ENCODE results near the gene TBKBP1.

The TBKBP1 gene

GRCh38 chr17:47716375-47716774 lies 22.4 kb downstream of the TBKBP1 start:
- DNase-seq, result no peak

- DNase-seq, result peak; percentile 65
Measured at GRCh38 chr17:47717261-47717697, 23.3 kb downstream of the TBKBP1 start.

GRCh38 chr17:47717979-47718621 lies 24.1 kb downstream of the TBKBP1 start:
- DNase-seq, result no peak

GRCh38 chr17:47718634-47719405 lies 24.9 kb downstream of the TBKBP1 start:
- DNase-seq, result no peak

GRCh38 chr17:47719411-47720152 lies 25.6 kb downstream of the TBKBP1 start:
- peak; percentile 92 for DNase-seq

GRCh38 chr17:47720196-47720595 lies 26.2 kb downstream of the TBKBP1 start:
- no peak for DNase-seq

- peak; percentile 98 for DNase-seq
Measured at GRCh38 chr17:47720754-47721533, 27.0 kb downstream of the TBKBP1 start.

GRCh38 chr17:47721725-47722124 lies 27.8 kb downstream of the TBKBP1 start:
- no peak for DNase-seq

- no peak for DNase-seq
Measured at GRCh38 chr17:47724705-47725104, 30.7 kb downstream of the TBKBP1 start.

- DNase-seq, result no peak
Measured at GRCh38 chr17:47725446-47726111, 31.6 kb downstream of the TBKBP1 start.

- no peak for DNase-seq
Measured at GRCh38 chr17:47726796-47727703, 33.1 kb downstream of the TBKBP1 start.

- no peak for DNase-seq
Measured at GRCh38 chr17:47727704-47728036, 33.7 kb downstream of the TBKBP1 start.

- peak; percentile 41 for DNase-seq
Measured at GRCh38 chr17:47728214-47728877, 34.4 kb downstream of the TBKBP1 start.

GRCh38 chr17:47729476-47729875 lies 35.5 kb downstream of the TBKBP1 start:
- DNase-seq, result peak; percentile 44

- DNase-seq, result peak; percentile 29
Measured at GRCh38 chr17:47730681-47731080, 36.7 kb downstream of the TBKBP1 start.

- DNase-seq, result peak; percentile 32
Measured at GRCh38 chr17:47731396-47731795, 37.4 kb downstream of the TBKBP1 start.

- DNase-seq, result peak; percentile 46
Measured at GRCh38 chr17:47732399-47733046, 38.6 kb downstream of the TBKBP1 start.

GRCh38 chr17:47733047-47733673 lies 39.2 kb downstream of the TBKBP1 start, which contains the start of gene TBX21:
TSS of gene TBX21 (plus strand) at chr17:47733236. CDS start at chr17:47733455, 219 bp downstream.
- DNase-seq, result peak; percentile 94

- peak; percentile 47 for DNase-seq
Measured at GRCh38 chr17:47733674-47734410, 39.9 kb downstream of the TBKBP1 start.
